Panc1 (cell line): ENCODE results near the gene CNST.

ENCODE experiments used
- CTCF ChIP-seq: fragments of 450-650 bp; IDR thresholded peaks from 2 replicates; pipeline ENCODE4 v1.5.1; 2017; ENCODE audit warnings: mild to moderate bottlenecking
- POLR2AphosphoS5 ChIP-seq: IDR thresholded peaks from 2 replicates; pipeline ENCODE4 v1.6.1; 2012; ENCODE audit warnings: mild to moderate bottlenecking, low read depth, low read length, moderate library complexity

DNA sequence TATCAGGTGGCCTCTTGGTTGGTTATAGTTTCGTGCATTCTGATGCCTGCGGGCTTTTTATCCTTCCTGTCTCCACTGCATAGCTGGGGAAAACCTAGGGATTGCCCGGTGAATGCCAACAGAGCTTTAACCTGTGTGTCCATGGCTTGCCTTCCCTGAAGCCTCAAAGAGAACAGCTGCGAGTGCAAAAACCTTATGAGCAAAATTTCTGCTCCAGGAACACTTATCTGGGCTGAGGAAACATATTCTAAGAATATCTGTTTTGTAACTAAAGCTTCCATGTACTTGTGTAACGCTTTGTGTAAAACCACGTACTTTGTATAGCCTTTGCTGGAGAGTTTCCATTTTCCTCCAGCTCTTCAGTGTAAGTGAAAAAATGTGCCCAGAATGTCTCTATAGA is 7.2 kb downstream of the CNST start:
- TF ChIP-seq CTCF = no peak
- TF ChIP-seq POLR2AphosphoS5 = no peak
